ENCODE results near the gene SAMD4B.

DNA sequence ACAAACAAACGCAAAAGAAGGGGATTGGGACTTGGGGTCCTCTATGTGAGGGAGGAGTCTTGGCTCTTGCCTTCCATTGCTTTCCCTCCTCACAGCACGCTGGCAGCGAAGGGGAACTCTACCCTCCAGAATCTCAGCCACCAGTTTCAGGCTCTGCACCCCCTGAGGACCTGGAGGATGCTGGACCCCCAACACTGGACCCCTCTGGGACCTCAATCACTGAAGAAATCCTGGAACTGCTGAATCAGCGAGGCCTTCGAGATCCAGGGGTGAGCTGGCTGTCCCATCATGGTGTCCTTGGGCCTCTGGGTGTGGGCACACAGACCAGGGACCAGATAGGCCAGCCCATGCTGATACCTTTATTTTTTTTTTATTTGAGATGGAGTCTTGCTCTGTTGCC lies 79.8 kb downstream of the SAMD4B start:
- TF ChIP-seq, protein P1, sequence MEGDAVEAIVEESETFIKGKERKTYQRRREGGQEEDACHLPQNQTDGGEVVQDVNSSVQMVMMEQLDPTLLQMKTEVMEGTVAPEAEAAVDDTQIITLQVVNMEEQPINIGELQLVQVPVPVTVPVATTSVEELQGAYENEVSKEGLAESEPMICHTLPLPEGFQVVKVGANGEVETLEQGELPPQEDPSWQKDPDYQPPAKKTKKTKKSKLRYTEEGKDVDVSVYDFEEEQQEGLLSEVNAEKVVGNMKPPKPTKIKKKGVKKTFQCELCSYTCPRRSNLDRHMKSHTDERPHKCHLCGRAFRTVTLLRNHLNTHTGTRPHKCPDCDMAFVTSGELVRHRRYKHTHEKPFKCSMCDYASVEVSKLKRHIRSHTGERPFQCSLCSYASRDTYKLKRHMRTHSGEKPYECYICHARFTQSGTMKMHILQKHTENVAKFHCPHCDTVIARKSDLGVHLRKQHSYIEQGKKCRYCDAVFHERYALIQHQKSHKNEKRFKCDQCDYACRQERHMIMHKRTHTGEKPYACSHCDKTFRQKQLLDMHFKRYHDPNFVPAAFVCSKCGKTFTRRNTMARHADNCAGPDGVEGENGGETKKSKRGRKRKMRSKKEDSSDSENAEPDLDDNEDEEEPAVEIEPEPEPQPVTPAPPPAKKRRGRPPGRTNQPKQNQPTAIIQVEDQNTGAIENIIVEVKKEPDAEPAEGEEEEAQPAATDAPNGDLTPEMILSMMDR (IDR thresholded peaks at IDR 0.05), result no peak
- TF ChIP-seq POLR2A (IDR thresholded peaks at IDR 0.05) (no peak), EP300 (IDR thresholded peaks at IDR 0.05) (no peak)
